Renal cortex interstitium (tissue), 11 donors: Measurements from ENCODE around the gene RPS6KA2. TPM values are rescaled to one million over a fixed set of nuclear protein-coding genes. Genes with fewer than 3 reads are reported as not detected.

Experiments
- DNase-seq, 11 donors: peaks; one replicate each; pipeline ENCODE4 v3.0.0-alpha.2; 2013; ENCODE audit warnings: low read depth in 9 of 11, low spot score in 4 of 11; ENCODE audit errors: extremely low read depth in 1 of 11
- polyA plus RNA-seq, 3 donors: library from polyadenylated mRNA; unstranded; fragments of 120-200 nt; gene quantifications; one replicate each; pipeline ENCODE4 v1.2.1, GENCODE V29; 2013; ENCODE audit not compliant: insufficient read length in 3 of 3

RPS6KA2 gene
- polyA plus RNA-seq, 3 donors, result 28.3 to 30.6 (median 29.5) TPM

DNA sequence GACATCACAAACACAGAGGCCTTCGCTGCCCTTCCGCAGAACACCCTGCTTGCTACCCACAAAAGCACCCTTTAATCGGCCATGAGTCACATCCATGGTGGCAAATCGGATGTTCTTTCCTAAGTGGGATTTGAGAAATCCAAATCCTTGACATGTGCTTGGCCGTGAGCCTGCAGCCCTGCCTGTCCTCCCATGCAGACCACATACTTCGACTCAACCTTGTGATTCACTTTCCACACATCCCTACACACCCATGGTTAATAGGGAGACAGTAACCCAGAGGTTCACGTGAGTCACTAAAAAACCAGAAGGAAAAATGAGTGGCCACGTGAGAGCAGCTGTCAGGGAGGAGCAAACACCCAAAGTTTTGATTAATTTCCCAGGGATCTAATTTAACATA, 59.9 kb downstream of the RPS6KA2 start:
- DNase-seq, result no peak

DNA sequence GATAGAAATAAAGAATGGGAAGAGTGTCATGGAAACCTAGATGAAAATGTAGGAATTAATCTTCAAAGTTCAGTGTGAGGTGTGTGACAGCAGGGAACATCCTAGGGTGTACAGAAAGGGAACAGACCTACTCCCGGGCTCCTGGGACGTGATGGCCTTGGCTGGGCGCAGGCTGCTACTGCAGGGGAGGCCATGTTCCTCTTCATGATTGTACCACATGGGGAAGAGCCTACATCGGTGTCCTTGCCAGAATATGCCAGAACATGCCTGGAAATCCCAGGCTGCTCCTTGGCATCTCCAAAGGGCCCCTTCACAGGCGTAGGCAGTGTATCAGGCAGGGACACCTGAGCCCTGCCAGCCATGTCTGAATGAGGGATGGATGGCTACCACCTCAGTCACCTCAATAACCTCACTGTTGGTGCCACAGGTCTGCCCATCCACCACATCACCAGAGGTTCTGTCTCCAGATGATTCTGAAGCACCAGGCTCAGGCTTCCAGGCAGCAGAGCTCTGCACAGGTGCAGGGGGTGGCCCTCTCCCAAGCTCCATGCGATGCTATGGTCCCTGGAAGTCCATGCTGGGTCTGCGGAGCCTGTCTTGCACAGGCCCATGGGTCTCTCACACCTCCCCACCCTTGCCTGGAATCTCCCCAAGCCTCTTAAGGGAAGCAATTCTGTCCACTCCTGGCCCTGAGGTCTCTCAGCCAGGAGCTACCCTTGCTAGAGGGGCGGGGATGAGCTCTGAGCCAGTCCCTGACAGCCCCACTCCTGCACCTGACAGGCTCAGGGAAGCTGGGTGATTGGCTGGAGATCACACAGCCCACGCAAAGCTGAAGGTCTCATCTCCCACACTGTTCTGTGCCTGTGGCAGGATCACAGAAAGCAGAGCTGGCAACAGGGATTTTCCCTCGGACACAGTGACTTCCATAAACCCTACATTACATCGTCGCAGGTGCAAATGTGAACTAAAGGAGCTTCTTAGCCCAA, 60.7 kb downstream of the RPS6KA2 start:
- no peak for DNase-seq

DNA sequence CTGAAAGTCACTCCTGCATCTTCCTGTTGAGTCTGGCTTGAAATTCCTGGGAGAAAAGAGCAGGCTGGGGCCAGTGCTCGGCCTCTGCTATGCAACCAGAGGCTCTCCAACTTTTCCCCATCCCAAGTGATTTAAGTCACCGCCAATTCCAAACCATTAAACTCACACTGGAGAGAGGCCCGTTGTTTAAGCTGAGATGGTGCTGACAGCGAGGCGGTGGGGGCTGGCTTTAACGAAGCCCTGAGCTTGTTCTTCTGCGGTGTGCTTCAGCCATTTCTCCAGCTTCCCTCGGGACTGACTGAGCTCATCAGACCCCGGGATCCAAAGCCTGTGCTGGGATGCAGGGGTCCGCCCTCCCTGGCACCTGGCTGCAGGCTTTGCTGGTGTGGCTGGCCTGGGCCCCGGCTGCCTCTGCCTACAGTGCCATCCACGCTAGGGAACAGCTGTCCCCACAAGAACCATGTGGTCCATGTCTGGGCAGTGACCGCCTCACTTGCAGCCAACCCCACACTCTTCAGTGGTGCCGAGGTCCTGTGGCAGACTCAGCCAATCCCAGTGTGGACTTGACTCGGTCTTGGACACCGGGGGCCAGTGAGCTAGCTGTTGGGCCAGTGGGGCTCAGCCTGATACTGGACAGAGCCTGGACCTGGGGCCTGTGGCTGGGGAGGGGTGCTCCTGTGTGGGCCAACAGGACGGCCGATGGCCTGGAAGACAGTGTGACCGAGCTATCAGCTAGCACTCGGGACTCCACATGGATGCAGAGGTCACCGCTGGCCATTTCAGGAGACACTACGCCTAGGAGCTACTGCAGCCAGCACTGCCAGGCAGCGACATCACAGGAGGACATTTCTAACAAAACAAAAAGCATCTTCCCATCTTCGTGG, 61.7 kb downstream of the RPS6KA2 start:
- DNase-seq, result no peak

DNA sequence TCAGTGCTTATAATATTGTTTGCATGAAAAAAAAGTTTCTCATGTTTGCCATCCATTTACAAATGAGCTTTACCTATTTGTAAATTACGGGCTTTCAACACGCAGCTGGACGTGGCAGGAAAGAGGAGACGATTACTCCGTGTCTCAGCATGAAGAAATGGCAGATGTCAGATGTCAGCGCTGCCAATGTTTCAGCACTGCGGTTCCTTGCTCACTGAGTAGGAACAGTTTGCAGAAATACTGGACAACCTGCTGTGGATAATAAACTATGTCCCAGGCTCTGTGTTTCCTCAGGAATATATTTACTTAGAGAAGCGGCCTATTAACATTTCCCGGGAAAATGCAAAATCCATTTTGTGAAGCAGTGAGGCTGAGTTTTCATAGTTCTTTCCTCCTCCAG, 63.2 kb downstream of the RPS6KA2 start:
- no peak for DNase-seq

DNA sequence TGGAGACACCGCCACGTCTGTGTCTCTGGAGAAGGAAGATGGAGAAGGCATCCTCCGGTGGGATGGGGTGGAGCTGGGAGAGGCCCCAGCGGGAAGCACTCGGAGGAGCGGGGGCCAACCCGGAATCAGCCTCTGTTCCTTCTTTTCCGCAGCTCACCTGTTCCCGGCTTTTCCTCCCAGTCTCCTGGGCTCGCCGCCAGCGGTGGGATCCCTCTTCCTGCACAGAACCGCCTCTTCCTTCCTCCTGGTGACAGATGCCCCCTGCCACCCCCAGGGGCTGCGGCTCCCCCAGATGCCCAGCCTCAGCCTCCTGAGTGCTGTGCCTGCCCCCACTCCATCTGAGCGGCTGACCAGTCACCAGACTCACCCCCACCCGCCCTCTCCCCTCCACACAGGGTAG, 63.9 kb downstream of the RPS6KA2 start:
- no peak for DNase-seq

DNA sequence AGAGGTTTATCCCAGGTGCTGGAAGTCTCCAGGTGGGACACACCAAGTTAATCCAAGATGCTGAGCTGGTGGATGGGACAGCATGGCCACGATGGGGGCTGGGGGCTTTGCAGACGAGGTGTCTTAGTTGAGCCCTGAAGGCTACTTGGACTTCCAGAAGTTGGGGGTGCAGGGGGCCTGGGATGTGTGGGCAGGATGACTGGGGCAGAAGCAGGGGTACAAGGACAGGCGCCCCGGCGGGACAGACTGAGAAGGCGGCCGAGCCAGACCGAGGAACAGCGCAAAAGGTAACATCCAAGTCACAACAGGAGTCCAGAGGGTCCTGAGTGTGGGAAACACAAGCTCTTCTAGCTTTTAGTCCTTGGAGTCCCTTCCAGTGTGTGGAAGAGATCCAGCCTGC, 64.3 kb downstream of the RPS6KA2 start:
- DNase-seq, result no peak

DNA sequence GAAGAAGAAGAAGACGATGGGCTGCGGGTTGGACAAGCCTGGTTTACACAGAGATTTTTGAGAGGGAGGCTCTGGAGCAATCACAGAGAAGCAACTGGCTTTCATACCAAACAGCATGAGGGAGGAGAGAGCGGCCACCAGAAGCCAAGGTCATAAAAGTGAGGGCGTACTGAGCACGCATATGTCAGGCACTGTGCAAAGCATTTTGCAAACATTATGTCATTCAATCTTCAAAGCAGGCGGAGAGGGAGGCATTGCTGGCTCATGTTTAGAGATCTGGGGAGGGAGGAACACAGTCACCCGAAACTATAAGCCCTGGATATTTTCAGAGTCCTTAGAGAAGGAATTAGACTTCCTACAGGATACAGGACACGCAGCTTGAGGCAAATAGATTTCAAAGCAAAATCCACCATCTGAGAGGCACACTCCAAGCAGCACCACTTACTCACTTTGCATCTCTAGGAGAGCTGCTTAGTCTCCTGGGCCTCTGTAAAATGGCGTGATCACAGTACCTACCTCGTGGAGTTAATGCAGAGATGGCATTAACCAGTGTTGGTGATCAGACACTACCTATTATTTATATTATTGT, 65.2 kb downstream of the RPS6KA2 start:
- DNase-seq, result no peak

DNA sequence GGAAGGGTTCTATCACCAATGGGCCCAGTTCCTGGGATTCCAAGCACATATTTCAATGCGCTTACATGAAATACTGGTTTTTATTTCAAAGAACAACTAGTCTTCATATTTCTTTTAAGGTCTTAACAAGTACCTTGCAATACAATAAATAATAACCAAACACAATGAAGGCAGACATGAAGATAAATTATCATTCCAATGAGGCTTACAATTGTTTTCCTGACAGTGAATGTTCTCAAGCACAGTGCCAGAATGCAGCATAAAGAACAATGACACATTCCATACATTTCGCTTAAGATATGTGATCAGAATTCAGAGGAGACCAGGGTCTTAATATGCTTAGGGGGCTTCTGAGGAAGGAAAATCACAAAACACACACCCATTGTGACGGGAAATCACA, 66.8 kb downstream of the RPS6KA2 start:
- DNase-seq, result no peak

DNA sequence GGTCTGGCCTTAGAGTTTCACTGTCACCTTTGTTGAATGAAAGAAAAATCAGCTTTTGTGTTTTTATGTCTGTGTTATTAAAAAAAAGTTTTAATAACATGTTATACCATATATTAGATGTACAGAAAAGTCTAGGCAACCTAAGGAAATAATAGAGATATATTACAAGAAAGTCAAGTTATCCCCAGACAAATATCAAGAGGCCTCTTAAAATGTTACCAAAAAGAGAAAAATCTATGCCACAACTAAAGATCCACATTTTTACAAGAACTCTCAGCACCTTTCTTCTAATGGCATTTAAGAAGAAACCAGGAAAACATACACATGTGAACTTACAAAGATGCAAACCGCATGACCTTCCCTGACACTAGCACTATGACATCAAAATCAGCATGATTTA, 67.4 kb downstream of the RPS6KA2 start:
- DNase-seq, result no peak

DNA sequence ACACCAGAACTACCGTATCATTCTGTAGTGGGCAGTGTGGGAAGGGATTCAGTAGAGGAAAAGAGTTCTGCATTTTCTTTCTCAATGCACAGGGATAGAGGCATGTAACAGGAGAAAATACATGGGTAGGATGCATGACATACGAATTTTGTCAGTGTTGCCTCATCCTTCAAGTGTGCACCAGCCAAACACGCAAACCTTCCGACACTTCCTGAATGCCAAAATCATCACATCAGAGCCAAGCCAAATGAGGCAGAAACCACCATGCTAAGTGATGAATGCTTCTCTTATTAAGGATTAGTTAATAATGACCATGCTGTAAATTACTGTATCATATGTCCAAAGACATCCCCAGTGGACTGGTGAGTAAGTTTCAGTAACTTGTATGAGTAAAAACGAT, 67.8 kb downstream of the RPS6KA2 start:
- DNase-seq, result no peak

DNA sequence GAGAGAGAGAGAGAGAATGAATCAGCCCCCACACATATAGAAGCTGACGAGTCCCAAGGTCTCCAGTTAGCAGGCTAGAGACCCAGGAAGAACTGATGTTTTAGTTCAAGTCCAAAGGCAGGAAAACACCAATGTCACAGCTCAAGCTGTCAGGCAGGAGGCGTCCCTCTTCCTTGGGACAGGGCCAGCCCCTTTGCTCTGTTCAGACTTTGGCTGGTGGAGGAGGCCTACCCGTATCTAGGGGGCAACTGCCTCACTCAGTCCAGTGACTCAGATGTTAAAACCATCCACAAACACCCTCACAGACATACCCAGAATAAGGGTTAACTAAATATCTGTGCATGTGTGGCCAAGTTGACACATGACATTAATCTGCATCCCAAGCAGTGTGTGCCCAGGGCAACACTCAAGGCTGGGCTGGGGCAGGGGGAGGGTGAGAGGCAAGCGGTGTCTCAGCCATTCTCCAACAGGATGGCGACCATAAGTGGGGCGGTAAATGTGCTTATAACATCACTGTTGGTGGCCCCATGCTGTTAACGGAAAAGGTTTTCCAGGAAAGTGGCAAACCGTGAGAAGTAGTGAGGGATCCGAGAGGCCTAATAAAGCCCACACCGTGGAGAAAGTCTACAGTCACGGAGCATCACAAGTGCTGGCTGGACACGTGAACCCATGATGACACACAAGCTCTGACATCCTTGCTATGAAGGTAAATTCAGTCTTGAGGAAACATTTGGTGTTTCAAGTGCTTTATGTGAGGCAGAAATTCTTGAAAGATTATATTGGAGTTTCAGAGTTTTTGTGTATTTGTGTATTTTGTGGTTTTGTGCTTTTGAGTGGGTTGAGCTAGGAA, 68.7 kb downstream of the RPS6KA2 start:
- DNase-seq, result no peak

DNA sequence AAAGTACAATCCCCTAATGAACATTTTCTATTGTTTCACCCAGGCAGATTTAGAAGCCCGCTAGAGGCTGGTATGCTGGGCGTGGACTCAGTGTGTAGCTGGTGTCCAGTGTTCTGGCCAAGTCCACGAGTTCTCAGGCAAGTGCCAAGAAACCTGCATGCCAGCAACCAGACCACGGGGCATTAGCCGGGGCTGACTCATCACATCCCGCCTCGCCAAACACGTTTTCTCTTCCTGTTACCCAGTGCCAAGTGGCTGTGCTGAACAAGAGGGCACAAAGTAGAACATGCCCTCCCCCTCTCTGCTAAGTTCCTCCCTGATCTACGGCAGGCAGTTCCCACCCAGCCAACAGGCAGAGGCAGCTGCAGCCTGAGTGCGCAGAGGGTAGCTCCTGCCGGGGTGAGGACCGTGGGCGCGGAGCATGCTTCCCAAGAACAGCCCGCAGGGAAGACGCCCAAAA, 70.2 kb downstream of the RPS6KA2 start:
- DNase-seq, result no peak

DNA sequence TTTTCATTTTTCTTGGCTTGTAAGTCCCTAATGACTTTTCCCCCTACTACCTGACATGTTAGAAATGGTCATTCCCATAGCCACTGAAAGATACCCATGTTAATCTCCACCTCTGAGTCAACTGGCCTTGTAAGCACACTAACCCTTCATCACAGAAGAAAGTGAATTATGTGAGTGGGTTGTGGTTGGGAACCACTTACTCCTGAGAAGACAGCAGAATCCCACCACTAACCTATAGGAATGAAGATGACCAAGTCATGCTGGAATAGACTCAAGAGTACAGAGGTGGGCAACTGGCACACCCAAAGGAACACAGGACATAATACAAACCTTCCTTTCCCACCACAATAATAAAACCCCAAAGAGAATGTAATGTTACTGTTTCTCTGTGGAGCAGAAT, 70.7 kb downstream of the RPS6KA2 start:
- no peak for DNase-seq

DNA sequence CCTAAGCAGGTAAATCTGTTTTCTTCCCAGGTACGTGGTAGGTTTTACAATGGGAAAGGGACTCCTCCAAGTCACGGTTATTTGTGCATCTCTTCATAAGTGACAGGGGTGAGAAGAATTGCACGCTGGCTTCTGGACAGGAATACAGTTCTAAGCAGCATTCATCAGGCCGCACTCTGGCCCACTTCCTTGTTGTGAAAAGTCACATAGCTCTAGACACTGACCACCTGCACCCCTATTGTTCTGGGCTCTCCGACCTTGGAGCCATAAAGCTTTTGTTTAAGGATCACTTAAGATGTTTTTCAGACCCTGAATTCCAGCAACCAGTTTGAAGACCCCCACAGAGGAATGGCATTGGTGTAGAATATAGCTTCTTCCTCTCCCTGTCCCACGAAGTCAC, 72.0 kb downstream of the RPS6KA2 start:
- DNase-seq, result no peak

DNA sequence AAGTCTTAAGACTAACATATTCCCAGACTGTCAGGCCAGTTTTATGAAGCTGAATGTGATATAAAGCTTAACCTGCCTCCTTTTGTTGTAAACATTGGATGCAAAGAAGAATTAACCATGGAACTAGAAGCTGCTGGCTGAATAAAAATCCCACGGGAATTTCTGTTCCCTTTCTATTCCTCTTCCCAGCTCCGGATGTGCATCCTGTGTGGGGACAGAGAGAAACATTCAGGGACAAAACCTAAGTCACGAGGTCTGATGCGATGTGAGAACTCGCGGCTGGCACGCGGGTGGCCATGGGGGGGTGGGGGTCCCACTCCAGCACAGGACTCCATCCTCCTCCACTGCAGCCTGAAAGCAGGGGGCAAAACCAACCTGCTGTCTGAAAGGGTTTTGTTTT, 72.7 kb downstream of the RPS6KA2 start:
- DNase-seq, result no peak

DNA sequence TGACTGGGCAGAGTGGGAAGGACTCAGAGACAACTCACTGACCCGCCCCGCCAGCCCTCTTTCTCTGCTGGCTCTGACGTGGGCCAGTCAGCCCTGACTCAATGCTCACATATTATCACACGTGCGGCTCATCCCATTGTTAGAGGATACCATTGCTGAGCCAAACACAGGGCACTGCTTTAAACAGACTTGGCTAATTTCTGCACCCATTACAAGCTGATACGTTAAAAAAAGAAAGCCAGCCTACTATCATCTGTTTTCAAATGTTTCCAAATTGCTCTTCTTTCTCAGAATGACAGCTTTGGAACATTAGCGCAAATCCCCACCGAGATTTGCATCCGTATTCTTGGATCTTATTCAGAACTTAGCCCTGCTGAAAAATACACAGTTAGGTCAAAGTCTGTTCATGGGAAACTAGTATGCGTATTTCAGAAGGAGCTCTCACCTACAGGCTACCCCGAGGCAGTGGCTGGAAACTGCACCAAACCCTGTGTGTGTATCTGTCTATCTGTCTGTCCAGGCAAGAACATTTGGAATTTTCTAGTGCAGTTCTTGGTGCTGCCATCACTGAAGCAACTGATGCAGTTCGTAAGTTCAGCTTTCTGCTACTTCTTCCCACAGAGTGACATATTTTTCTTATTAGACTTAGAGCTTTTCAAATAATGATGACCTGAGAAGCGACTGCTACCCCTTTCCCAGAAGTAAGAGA, 73.3 kb downstream of the RPS6KA2 start:
- no peak for DNase-seq

DNA sequence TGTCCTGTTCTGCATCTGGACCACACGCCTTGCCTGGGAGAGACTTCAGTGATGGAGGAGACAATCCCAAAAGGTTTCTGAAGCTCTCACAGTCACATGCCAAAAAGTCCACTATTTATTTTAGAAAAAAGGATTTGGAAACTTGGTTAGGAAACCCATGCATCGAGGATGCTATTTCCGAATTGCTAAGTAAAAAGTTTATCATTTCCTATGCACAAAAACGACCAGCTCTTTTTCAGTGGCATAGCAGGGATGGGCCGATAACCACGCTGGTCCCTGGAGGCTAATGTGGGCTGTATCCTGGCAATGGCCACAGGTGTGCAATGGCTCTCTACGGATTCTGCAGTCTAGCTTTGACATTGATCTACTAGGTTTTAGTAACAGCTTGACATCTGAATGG, 74.5 kb downstream of the RPS6KA2 start:
- no peak for DNase-seq
